Spinal cord (tissue), 10 donors: ENCODE data around the gene SNX8. TPM values are rescaled to one million over a fixed set of nuclear protein-coding genes. Genes with fewer than 3 reads are reported as not detected.

Experiments
- DNase-seq, 6 donors: peaks; one replicate each; pipeline versions ENCODE4 v3.0.0 to v3.0.0-alpha.2; 2013 to 2015; ENCODE audit warnings: low spot score in 6 of 6, low read depth in 4 of 6
- H3K27ac ChIP-seq: one replicate; pipeline ENCODE4 v1.5.1; 2013; ENCODE audit warnings: low read depth, low read length, control low read depth
- H3K27me3 ChIP-seq: one replicate; pipeline ENCODE4 v1.6.1; 2013; ENCODE audit warnings: low read length; ENCODE audit not compliant: control insufficient read depth, insufficient read depth
- H3K36me3 ChIP-seq: one replicate; pipeline ENCODE4 v1.6.1; 2013; ENCODE audit warnings: low read length; ENCODE audit not compliant: control insufficient read depth, insufficient read depth
- H3K4me1 ChIP-seq: one replicate; pipeline ENCODE4 v1.6.1; 2013; ENCODE audit warnings: low read length; ENCODE audit not compliant: control insufficient read depth, insufficient read depth
- H3K4me3 ChIP-seq: one replicate; pipeline ENCODE4 v1.5.1; 2013; ENCODE audit warnings: low read depth, low read length, control low read depth
- H3K9me3 ChIP-seq: one replicate; pipeline ENCODE4 v1.6.1; 2013; ENCODE audit warnings: low read length; ENCODE audit not compliant: control insufficient read depth, insufficient read depth
- WGBS: methylation state at CpG from one replicate; pipeline ENCODE4 v1.1.5; 2013; ENCODE audit warnings: missing lambda C conversion rate; ENCODE audit not compliant: insufficient coverage; 5-methylcytosine and 5-hydroxymethylcytosine counted together
- polyA plus RNA-seq, 2 donors: library from polyadenylated mRNA; unstranded; fragments of 120-200 nt; gene quantifications; one replicate each; pipeline ENCODE4 v1.2.1, GENCODE V29; 2013; ENCODE audit not compliant: insufficient read length in 2 of 2
- total RNA-seq, 2 donors: library from RNA; depleted of rRNA in 1 of 2; stranded (reverse); fragments of 120-200 nt in 1 of 2; fragments of >200 nt in 1 of 2; gene quantifications; one replicate each; pipeline versions ENCODE4 v1.2.3 to v1.2.4, GENCODE V29; 2013 to 2014
- donor health status: healthy.

Gene SNX8
- total and polyA plus RNA-seq, 4 donors, result 12.2 to 36.9 (median 23.9) TPM

- Histone ChIP-seq H3K9me3 (no peaks in the 10 kb centered on the region), H3K27ac (no peak overlapping the region), H3K27me3 (no peaks in the 10 kb centered on the region), H3K4me1 (no peaks in the 10 kb centered on the region), H3K4me3 (no peak overlapping the region), H3K36me3 (peaks cover 75% of the 10 kb centered on the region)
- WGBS, result 100% methylated on average over 1 of the region's 5 CpGs
- DNase-seq, result peak in 1 of 6 donors; percentile 28
These were observed 53.4 kb downstream of the SNX8 start for GRCh38 chr7:2260820-2261219.

- DNase-seq, result no peak
- Histone ChIP-seq H3K4me1 (no peaks in the 10 kb centered on the region), H3K4me3 (no peak overlapping the region), H3K9me3 (no peaks in the 10 kb centered on the region), H3K27me3 (no peaks in the 10 kb centered on the region), H3K36me3 (peaks cover 80% of the 10 kb centered on the region), H3K27ac (no peak overlapping the region)
- 85% methylated on average over 6 of the region's 9 CpGs for WGBS
These were observed 54.8 kb downstream of the SNX8 start for GRCh38 chr7:2259480-2259879.

GRCh38 chr7:2258661-2259365 is 55.4 kb downstream of the SNX8 start:
- no peak for DNase-seq
- Histone ChIP-seq H3K4me3 (no peak overlapping the region), H3K4me1 (no peaks in the 10 kb centered on the region), H3K27ac (no peak overlapping the region), H3K36me3 (peaks cover 80% of the 10 kb centered on the region), H3K27me3 (no peaks in the 10 kb centered on the region), H3K9me3 (no peaks in the 10 kb centered on the region)
- WGBS, result 95% methylated on average over 33 of the region's 34 CpGs

GRCh38 chr7:2257651-2258050 is 56.6 kb downstream of the SNX8 start:
- peaks cover 80% of the 10 kb centered on the region for H3K36me3 ChIP-seq
- no peaks in the 10 kb centered on the region for H3K9me3 ChIP-seq
- H3K4me3 ChIP-seq, result no peak overlapping the region
- H3K27ac ChIP-seq, result no peak overlapping the region
- DNase-seq, result no peak
- no peaks in the 10 kb centered on the region for H3K27me3 ChIP-seq
- no peaks in the 10 kb centered on the region for H3K4me1 ChIP-seq
- WGBS, result 96% methylated on average over 11 of the region's 17 CpGs

- Histone ChIP-seq H3K27me3 (no peaks in the 10 kb centered on the region), H3K36me3 (peaks cover 81% of the 10 kb centered on the region), H3K9me3 (no peaks in the 10 kb centered on the region), H3K4me3 (no peak overlapping the region), H3K27ac (no peak overlapping the region), H3K4me1 (no peaks in the 10 kb centered on the region)
- no peak for DNase-seq
- 97% methylated on average over 34 of the region's 38 CpGs for WGBS
These were observed 57.1 kb downstream of the SNX8 start for GRCh38 chr7:2257046-2257551.

- Histone ChIP-seq H3K27me3 (no peaks in the 10 kb centered on the region), H3K4me1 (no peaks in the 10 kb centered on the region), H3K36me3 (peaks cover 82% of the 10 kb centered on the region), H3K9me3 (no peaks in the 10 kb centered on the region), H3K27ac (no peak overlapping the region), H3K4me3 (no peak overlapping the region)
- no peak for DNase-seq
- 95% methylated on average over 38 of the region's 44 CpGs for WGBS
These were observed 57.8 kb downstream of the SNX8 start for GRCh38 chr7:2256306-2257045.

GRCh38 chr7:2255145-2256139 is 58.8 kb downstream of the SNX8 start:
- Histone ChIP-seq H3K27me3 (no peaks in the 10 kb centered on the region), H3K4me3 (no peak overlapping the region), H3K27ac (no peak overlapping the region), H3K4me1 (no peaks in the 10 kb centered on the region), H3K9me3 (no peaks in the 10 kb centered on the region), H3K36me3 (peaks cover 88% of the 10 kb centered on the region)
- DNase-seq, result no peak
- WGBS, result 94% methylated on average over 31 of the region's 33 CpGs

- WGBS, result 95% methylated on average over 31 of the region's 31 CpGs
- Histone ChIP-seq H3K27ac (no peak overlapping the region), H3K36me3 (peaks cover 95% of the 10 kb centered on the region), H3K9me3 (no peaks in the 10 kb centered on the region), H3K4me1 (peaks cover 3% of the 10 kb centered on the region), H3K27me3 (no peaks in the 10 kb centered on the region), H3K4me3 (no peak overlapping the region)
- DNase-seq, result no peak
These were observed 59.7 kb downstream of the SNX8 start for GRCh38 chr7:2254429-2255144.
